Pancreas (tissue), 10 donors: ENCODE data around the gene LDLRAD4. TPM values are rescaled to one million over a fixed set of nuclear protein-coding genes. Genes with fewer than 3 reads are reported as not detected.
A peak's percentile ranks its signal among the peaks of the same experiment; 100 is the strongest.

Source experiments
- ATAC-seq, 4 donors: fragments of 200-7000 bp; cut with Tn5 transposase; one replicate each; pipeline versions ENCODE4 v1.8.0 to v1.9.1; 2020; ENCODE audit warnings: mild to moderate bottlenecking in 4 of 4, moderate library complexity in 4 of 4
- DNase-seq, 6 donors: peaks; one replicate each; pipeline ENCODE4 v3.0.0-alpha.2; 2020
- FAIRE-seq: peaks from 2 replicates; lab custom pipeline; 2012; peaks lifted over from hg19 to GRCh38; lab: Jason Lieb, UNC
- H3K27ac ChIP-seq, 4 donors: fragments of 200-600 bp; sonication (generic); 1 replicate in 3 of 4; 2 replicates in 1 of 4; pipeline versions ENCODE4 v1.5.0 to v1.8.0; 2020
- H3K27me3 ChIP-seq, 4 donors: fragments of 200-600 bp; one replicate each; pipeline ENCODE4 v1.8.0; 2021
- H3K36me3 ChIP-seq, 3 donors: fragments of 200-600 bp; sonication (generic) in 1 of 3; one replicate each; pipeline versions ENCODE4 v1.5.0 to v1.8.0; 2020 to 2021
- H3K4me1 ChIP-seq, 3 donors: fragments of 200-600 bp; one replicate each; pipeline ENCODE4 v1.8.0; 2021
- H3K4me3 ChIP-seq, 4 donors: fragments of 200-600 bp; sonication (generic) in 2 of 4; one replicate each; pipeline versions ENCODE4 v1.5.0 to v1.8.0; 2020 to 2021
- H3K9me3 ChIP-seq, 4 donors: fragments of 200-600 bp; one replicate each; pipeline ENCODE4 v1.8.0; 2021
- CTCF ChIP-seq, 4 donors: fragments of 200-600 bp; sonication (generic) in 3 of 4; IDR thresholded peaks; one replicate each; pipeline versions ENCODE4 v1.5.0 to v1.8.0; 2021; ENCODE audit warnings: antibody characterized with exemption in 4 of 4
- WGBS, 2 donors: extraction: QIAGEN DNeasy Blood & Tissue Kit; methylation state at CpG; one replicate each; pipeline ENCODE4 v1.1.7; 2013; 5-methylcytosine and 5-hydroxymethylcytosine counted together
- intact Hi-C, 3 donors: fragments of 100-400 bp; cut with DNase I; formaldehyde crosslinking; loops; one replicate each; pipeline versions ENCODE4 v1.11.1 to v1.14.2; 2022
- polyA plus RNA-seq, 2 donors: library from polyadenylated mRNA; stranded (reverse); fragments of 200-250 nt; gene quantifications; one replicate each; pipeline ENCODE4 v1.2.3, GENCODE V29; 2013
- total RNA-seq, 6 donors: library from RNA; stranded (reverse); fragmentation: NEBNext Ultra II Directional in 4 of 6; extraction: Animal tissue kit (Norgen Biotek cat#: 25700) in 4 of 6; gene quantifications; one replicate each; pipeline versions ENCODE4 v1.2.1 to v1.2.4, GENCODE V29; 2021 to 2023
- donor health status: healthy with polysubstance abuse.
- donor health status: DM: no; HTN: no; CAD: no; lungs with moderate emphysema.
- donor health status: DM: no; HTN: no; CAD: no.
- donor health status: control.
- donor health status: control.
- donor health status: Bipolar disorder and iron deficiency.
- donor health status: DM: yes; HTN: yes; CAD: no.
- donor health status: DM: no; HTN: no; CAD: no.
- donor health status: DM: no; HTN: no; CAD: no.
- donor health status: DM: yes; HTN: yes; CAD: no.

LDLRAD4 gene
- total and polyA plus RNA-seq, 8 donors: 2.5 to 21.8 (median 5.7) TPM

GRCh38 chr18:13454363-13455150 lies 236.0 kb downstream of the LDLRAD4 start:
- Histone ChIP-seq H3K36me3 (no peaks in the 10 kb centered on the region), H3K4me3 (no peak overlapping the region), H3K4me1 (no peaks in the 10 kb centered on the region), H3K9me3 (no peaks in the 10 kb centered on the region), H3K27me3 (no peaks in the 10 kb centered on the region), H3K27ac (no peak overlapping the region)
- no peak for FAIRE-seq
- no peak for TF ChIP-seq CTCF (IDR thresholded peaks at IDR 0.05)
- intact Hi-C loops: no loop called here
- WGBS, 2 donors: 80% methylated on average over 12 of the region's 12 CpGs
- ATAC-seq: no peak
- DNase-seq: no peak

- FAIRE-seq (no peak), DNase-seq (no peak), ATAC-seq (no peak)
- Histone ChIP-seq H3K9me3 (no peaks in the 10 kb centered on the region), H3K4me3 (no peak overlapping the region), H3K27ac (no peak overlapping the region), H3K4me1 (no peaks in the 10 kb centered on the region), H3K27me3 (no peaks in the 10 kb centered on the region), H3K36me3 (no peaks in the 10 kb centered on the region)
- WGBS, 2 donors: 45 to 54% methylated on average over 6 of the region's 6 CpGs
- intact Hi-C loops: no loop called here
- no peak for TF ChIP-seq CTCF (IDR thresholded peaks at IDR 0.05)
Measured at GRCh38 chr18:13455471-13455870, 236.9 kb downstream of the LDLRAD4 start.

- Histone ChIP-seq H3K4me3 (no peak overlapping the region), H3K27me3 (no peaks in the 10 kb centered on the region), H3K36me3 (no peaks in the 10 kb centered on the region), H3K4me1 (no peaks in the 10 kb centered on the region), H3K27ac (no peak overlapping the region), H3K9me3 (no peaks in the 10 kb centered on the region)
- no peak for TF ChIP-seq CTCF (IDR thresholded peaks at IDR 0.05)
- intact Hi-C loops: no loop called here
- DNase-seq (no peak), FAIRE-seq (no peak), ATAC-seq (peak in 1 of 4 donors; percentile 13)
- 73 to 77% methylated on average over 19 of the region's 19 CpGs for WGBS, 2 donors
Measured at GRCh38 chr18:13455960-13456481, 237.5 kb downstream of the LDLRAD4 start.

GRCh38 chr18:13456736-13457271 lies 238.2 kb downstream of the LDLRAD4 start:
- 60 to 72% methylated on average over 3 of the region's 3 CpGs for WGBS, 2 donors
- TF ChIP-seq CTCF (IDR thresholded peaks at IDR 0.05): no peak
- H3K4me3 ChIP-seq: no peak overlapping the region
- ATAC-seq (no peak), DNase-seq (no peak), FAIRE-seq (no peak)
- H3K36me3 ChIP-seq: no peaks in the 10 kb centered on the region
- no peaks in the 10 kb centered on the region for H3K9me3 ChIP-seq
- H3K27me3 ChIP-seq: no peaks in the 10 kb centered on the region
- no peak overlapping the region for H3K27ac ChIP-seq
- no peaks in the 10 kb centered on the region for H3K4me1 ChIP-seq
- intact Hi-C loops: no loop called here

DNA sequence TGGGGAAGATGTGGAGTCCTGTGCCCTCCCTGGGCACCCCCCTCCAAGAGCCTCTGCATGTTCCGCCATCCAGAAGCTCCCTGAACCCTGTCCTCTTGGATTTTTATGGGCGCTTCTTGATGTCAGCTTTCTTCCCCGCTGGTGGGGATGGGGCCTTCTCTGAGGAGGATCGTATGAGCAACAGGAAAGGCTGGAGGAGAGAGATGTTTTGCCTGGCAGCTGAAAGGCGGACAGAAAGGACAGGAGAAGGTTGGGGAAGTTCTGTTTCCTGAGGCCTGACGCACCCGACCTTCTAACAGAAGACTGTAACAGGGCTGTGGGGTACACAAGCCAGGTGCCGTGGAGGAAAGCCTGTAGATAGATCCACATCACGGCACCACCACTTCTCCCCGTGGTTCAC lies 238.8 kb downstream of the LDLRAD4 start:
- no peaks in the 10 kb centered on the region for H3K27me3 ChIP-seq
- intact Hi-C loops: no loop called here
- 81 to 85% methylated on average over 10 of the region's 10 CpGs for WGBS, 2 donors
- H3K4me3 ChIP-seq: no peak overlapping the region
- FAIRE-seq (no peak), DNase-seq (no peak), ATAC-seq (no peak)
- H3K4me1 ChIP-seq: no peaks in the 10 kb centered on the region
- no peaks in the 10 kb centered on the region for H3K36me3 ChIP-seq
- no peak for TF ChIP-seq CTCF (IDR thresholded peaks at IDR 0.05)
- H3K27ac ChIP-seq: no peak overlapping the region
- no peaks in the 10 kb centered on the region for H3K9me3 ChIP-seq
